Measurements from ENCODE around the gene FJX1. TPM values are rescaled to one million over a fixed set of nuclear protein-coding genes. Genes with fewer than 3 reads are reported as not detected.

FJX1 gene
- total and polyA plus RNA-seq, 2 experiments from 2014 or later = 12.4 to 34.8 TPM

DNA sequence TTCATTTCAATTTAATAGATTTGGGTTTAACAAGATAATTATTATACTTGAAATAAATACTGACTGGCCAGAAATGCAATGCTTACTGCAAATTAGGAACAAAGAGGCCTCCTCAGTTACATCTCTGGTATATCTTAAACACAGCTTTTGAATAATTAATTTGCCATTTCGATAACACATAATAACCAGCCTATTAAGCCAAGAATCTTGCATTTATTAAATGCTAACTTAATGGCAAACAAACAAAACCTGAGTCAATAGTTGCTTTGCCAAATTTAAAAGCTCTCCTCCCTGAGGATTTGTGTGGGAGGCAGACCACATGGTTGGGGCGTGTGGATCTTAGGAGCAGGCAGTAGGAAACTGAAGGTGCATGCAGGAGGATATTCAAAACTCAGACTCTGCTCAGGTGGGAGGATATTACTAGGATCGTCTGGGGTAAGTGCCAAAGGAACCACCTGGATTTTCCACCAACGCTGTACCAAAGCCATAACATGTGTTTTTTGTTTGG, 17.9 kb upstream of the FJX1 start:
- DNase-seq (ENCODE audit: low spot score) = no peak
- Histone ChIP-seq H4K20me1 (ENCODE audit: insufficient read depth, poor library complexity, severe bottlenecking) (no peaks in the 10 kb centered on the region), H3K9me2 (replicated peaks; ENCODE audit: insufficient read depth) (no peaks in the 10 kb centered on the region), H3K27ac (no peak overlapping the region), H3K4me1 (ENCODE audit: insufficient read depth) (no peaks in the 10 kb centered on the region), H3K27me3 (no peaks in the 10 kb centered on the region), H3K36me3 (replicated peaks; ENCODE audit: insufficient read depth, low read depth) (no peaks in the 10 kb centered on the region), H3K4me3 (no peak overlapping the region), H3K9me3 (ENCODE audit: low read depth) (no peaks in the 10 kb centered on the region), H2AFZ (no peak overlapping the region), H3K4me2 (no peak overlapping the region), H3K79me2 (no peaks in the 10 kb centered on the region)
- 83% methylated on average over 4 of the region's 4 CpGs for whole genome bisulfite sequencing (ENCODE audit: low lambda C conversion rate, missing lambda C conversion rate)
- no peak for TF ChIP-seq EZH2 (IDR thresholded peaks at IDR 0.05; ENCODE audit: borderline replicate concordance)
- TF ChIP-seq EZH2phosphoT487 (IDR thresholded peaks at IDR 0.05; ENCODE audit: low read depth, severe bottlenecking, unreplicated experiment) = no peak
- TF ChIP-seq, protein P1, sequence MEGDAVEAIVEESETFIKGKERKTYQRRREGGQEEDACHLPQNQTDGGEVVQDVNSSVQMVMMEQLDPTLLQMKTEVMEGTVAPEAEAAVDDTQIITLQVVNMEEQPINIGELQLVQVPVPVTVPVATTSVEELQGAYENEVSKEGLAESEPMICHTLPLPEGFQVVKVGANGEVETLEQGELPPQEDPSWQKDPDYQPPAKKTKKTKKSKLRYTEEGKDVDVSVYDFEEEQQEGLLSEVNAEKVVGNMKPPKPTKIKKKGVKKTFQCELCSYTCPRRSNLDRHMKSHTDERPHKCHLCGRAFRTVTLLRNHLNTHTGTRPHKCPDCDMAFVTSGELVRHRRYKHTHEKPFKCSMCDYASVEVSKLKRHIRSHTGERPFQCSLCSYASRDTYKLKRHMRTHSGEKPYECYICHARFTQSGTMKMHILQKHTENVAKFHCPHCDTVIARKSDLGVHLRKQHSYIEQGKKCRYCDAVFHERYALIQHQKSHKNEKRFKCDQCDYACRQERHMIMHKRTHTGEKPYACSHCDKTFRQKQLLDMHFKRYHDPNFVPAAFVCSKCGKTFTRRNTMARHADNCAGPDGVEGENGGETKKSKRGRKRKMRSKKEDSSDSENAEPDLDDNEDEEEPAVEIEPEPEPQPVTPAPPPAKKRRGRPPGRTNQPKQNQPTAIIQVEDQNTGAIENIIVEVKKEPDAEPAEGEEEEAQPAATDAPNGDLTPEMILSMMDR (IDR thresholded peaks at IDR 0.05; ENCODE audit: poor library complexity) = no peak

DNA sequence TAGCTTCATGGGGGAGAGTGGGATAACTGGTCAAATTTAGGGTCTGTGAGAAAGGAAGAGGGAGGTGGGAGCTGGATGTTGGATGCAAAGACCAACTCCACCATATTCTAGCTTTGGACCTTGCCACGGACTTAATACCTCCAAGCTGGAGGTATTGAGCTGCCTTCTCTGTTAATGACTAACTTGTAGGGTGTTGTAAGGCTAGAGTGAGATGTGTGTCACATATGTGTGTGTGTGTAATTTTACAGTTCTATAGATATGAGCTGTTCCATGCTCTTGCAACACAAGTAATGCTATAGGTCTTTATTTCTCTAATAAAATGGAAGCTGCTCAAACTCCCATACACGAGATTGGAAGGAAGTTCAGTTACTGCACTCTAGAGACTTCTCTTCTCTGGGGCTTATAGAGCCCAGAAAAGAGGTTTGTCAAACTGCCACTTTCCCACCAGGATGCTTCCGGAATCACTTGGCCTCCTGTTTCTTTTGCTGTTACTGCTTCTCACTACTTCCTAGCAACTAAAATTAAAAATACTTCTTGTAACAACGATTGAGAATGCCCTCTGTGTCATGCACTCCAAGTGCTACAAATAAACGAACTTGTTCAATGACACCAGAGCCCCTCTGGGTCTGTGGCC, 16.0 kb upstream of the FJX1 start:
- peak; percentile 35 for DNase-seq (ENCODE audit: low spot score)
- Histone ChIP-seq H3K4me2 (no peak overlapping the region), H3K27me3 (no peaks in the 10 kb centered on the region), H3K36me3 (replicated peaks; ENCODE audit: insufficient read depth, low read depth) (no peaks in the 10 kb centered on the region), H3K27ac (no peak overlapping the region), H3K9me3 (ENCODE audit: low read depth) (no peaks in the 10 kb centered on the region), H3K9me2 (replicated peaks; ENCODE audit: insufficient read depth) (no peaks in the 10 kb centered on the region), H3K4me1 (ENCODE audit: insufficient read depth) (no peaks in the 10 kb centered on the region), H4K20me1 (ENCODE audit: insufficient read depth, poor library complexity, severe bottlenecking) (no peaks in the 10 kb centered on the region), H3K79me2 (no peaks in the 10 kb centered on the region), H2AFZ (no peak overlapping the region), H3K4me3 (no peak overlapping the region)
- TF ChIP-seq EZH2 (IDR thresholded peaks at IDR 0.05; ENCODE audit: borderline replicate concordance) (no peak), EZH2phosphoT487 (IDR thresholded peaks at IDR 0.05; ENCODE audit: low read depth, severe bottlenecking, unreplicated experiment) (no peak)
- TF ChIP-seq, protein P1 (IDR thresholded peaks at IDR 0.05; ENCODE audit: poor library complexity) = no peak
- WGBS (ENCODE audit: low lambda C conversion rate, missing lambda C conversion rate) = 76% methylated on average over 5 of the region's 5 CpGs

DNA sequence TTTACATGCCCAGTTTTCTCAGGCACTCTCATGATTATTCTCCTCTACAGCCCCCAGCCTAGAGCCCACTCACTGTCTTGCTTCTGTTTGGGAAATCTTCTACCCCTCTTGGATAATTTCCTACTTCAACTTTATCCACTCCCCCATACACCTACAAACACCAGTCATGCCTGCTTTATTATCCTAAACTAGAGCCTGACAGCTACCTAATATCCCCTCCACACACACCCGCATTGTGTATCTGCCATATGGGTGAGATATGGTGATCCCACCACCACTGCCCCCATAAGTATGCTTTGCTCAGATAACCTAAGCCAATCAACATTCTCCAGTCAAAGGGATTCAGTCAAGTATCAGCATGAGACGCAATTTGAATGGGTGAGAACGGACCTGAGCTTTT, 15.3 kb upstream of the FJX1 start:
- H3K4me3 ChIP-seq = no peak overlapping the region
- TF ChIP-seq EZH2 (IDR thresholded peaks at IDR 0.05; ENCODE audit: borderline replicate concordance) (no peak), EZH2phosphoT487 (IDR thresholded peaks at IDR 0.05; ENCODE audit: low read depth, severe bottlenecking, unreplicated experiment) (no peak)
- TF ChIP-seq, protein P1 (IDR thresholded peaks at IDR 0.05; ENCODE audit: poor library complexity) = no peak
- H3K4me2 ChIP-seq = no peak overlapping the region
- no peaks in the 10 kb centered on the region for H4K20me1 ChIP-seq (ENCODE audit: insufficient read depth, poor library complexity, severe bottlenecking)
- H3K4me1 ChIP-seq (ENCODE audit: insufficient read depth) = no peaks in the 10 kb centered on the region
- no peaks in the 10 kb centered on the region for H3K9me3 ChIP-seq (ENCODE audit: low read depth)
- H3K27me3 ChIP-seq = no peaks in the 10 kb centered on the region
- H3K27ac ChIP-seq = no peak overlapping the region
- H3K79me2 ChIP-seq = no peaks in the 10 kb centered on the region
- H3K9me2 ChIP-seq (replicated peaks; ENCODE audit: insufficient read depth) = no peaks in the 10 kb centered on the region
- no peaks in the 10 kb centered on the region for H3K36me3 ChIP-seq (replicated peaks; ENCODE audit: insufficient read depth, low read depth)
- H2AFZ ChIP-seq = no peak overlapping the region
- DNase-seq (ENCODE audit: low spot score) = no peak
- 94% methylated on average over 3 of the region's 3 CpGs for WGBS (ENCODE audit: low lambda C conversion rate, missing lambda C conversion rate)
